ENCODE data around the gene MYO1D. TPM values are rescaled to one million over a fixed set of nuclear protein-coding genes. Genes with fewer than 3 reads are reported as not detected.
A peak's percentile ranks its signal among the peaks of the same experiment; 100 is the strongest.

MYO1D gene
- total RNA-seq, 1 experiment from 2014 or later: 35.7 TPM

DNA sequence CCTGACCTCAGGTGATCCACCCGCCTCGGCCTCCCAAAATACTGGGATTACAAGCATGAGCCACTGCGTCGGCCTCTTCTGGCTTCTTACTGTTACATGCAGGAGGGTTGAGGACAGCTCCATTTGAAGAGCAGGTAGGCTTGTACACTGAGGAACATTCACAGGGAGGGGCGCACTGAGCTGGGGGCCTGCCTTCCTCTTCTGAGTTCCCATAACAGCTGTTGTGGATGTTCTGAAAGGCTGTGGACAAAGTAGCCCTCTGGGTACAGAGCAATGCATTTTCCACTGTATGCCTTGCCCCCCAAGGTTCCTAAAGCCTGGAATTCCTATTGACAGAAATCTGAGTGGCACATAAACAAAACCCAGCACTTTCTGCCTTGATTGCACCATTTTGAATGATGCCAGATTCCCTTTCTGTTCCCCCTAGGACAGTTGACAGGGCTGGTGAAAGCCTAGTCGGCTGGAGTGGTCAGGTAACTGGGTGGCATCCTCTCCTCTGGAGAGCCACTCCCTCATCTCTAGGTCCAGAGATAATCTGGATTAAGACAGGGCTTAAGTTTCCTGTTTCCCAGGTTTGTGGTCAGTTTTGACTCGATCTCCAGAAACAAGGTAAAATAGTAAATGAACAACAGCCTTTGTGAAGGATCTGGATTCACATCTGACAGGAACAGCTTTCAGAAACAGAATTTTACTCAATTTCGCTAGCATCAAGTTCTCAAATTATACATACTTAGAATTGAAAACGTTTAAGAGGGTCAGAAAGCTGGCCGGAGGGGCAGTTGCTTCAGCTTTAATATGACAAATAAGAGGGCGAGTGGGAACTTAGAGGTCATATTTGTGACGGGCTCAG lies 391.4 kb downstream of the MYO1D start:
- peak overlapping the region in 1 of 2 experiments; percentile 45; a peak in 1 of 4 replicates for H3K4me3 ChIP-seq (replicated peaks in 1 of 2; ENCODE audit: low read depth in 1 of 2, low read length in 2 of 2)
- H2AFZ ChIP-seq (ENCODE audit: low read depth, low read length, poor library complexity, severe bottlenecking): no peak overlapping the region
- no peak for ATAC-seq
- no peaks in the 10 kb centered on the region for H3K9me3 ChIP-seq (ENCODE audit: control insufficient read depth in 1 of 2, insufficient read depth in 1 of 2, low read depth in 1 of 2, low read length in 2 of 2)
- ChIA-PET RAD21 (ENCODE audit: low non-redundant PET in 1 of 2, low total read pairs in 2 of 2, uncharacterized antibody in 2 of 2, unreplicated experiment in 2 of 2) (no interaction called here), POLR2A (no interaction called here), CTCF (interaction anchor here (0.7 to 1.9 kb wide), 3 partner anchors 12 to 47 kb away, joined by 3 to 8 read pairs (median 4); no protein-coding TSS in a partner anchor)
- H3K27me3 ChIP-seq (ENCODE audit: insufficient read depth, low read length): no peaks in the 10 kb centered on the region
- H3K4me1 ChIP-seq (ENCODE audit: control insufficient read depth in 1 of 2, insufficient read depth in 2 of 2, low read length in 2 of 2): peaks cover 6 to 18% of the 10 kb centered on the region in 2 experiments
- H3K4me2 ChIP-seq (ENCODE audit: low read length): peak overlapping the region; percentile 80
- peaks cover 18 to 22% of the 10 kb centered on the region in 2 experiments; a peak in 3 of 4 replicates for H3K36me3 ChIP-seq (ENCODE audit: control insufficient read depth in 1 of 2, insufficient read depth in 2 of 2, low read length in 2 of 2)
- no TSS peak for BruUV-seq (replicated peaks)
- H3K9ac ChIP-seq (ENCODE audit: low read length): peak overlapping the region; percentile 46
- no peaks in the 10 kb centered on the region for H3K9me2 ChIP-seq (ENCODE audit: insufficient read depth)
- no peaks in the 10 kb centered on the region for H4K20me1 ChIP-seq (ENCODE audit: insufficient read depth)
- no peaks in the 10 kb centered on the region for H3K79me2 ChIP-seq (ENCODE audit: insufficient read depth, low read length)
- H3K27ac ChIP-seq (ENCODE audit: low read depth, low read length): peak overlapping the region; percentile 87
- intact Hi-C loops (cut with micrococcal nuclease): no loop called here
- DNase-seq (ENCODE audit: low read depth, low spot score): no peak
- no peak for TF ChIP-seq YY1 (IDR thresholded peaks at IDR 0.05; ENCODE audit: extremely low read depth, insufficient replicate concordance, low read depth, low read length)
- no peak for TF ChIP-seq EZH2phosphoT487 (IDR thresholded peaks at IDR 0.05; ENCODE audit: borderline replicate concordance)
- TF ChIP-seq, protein P1, sequence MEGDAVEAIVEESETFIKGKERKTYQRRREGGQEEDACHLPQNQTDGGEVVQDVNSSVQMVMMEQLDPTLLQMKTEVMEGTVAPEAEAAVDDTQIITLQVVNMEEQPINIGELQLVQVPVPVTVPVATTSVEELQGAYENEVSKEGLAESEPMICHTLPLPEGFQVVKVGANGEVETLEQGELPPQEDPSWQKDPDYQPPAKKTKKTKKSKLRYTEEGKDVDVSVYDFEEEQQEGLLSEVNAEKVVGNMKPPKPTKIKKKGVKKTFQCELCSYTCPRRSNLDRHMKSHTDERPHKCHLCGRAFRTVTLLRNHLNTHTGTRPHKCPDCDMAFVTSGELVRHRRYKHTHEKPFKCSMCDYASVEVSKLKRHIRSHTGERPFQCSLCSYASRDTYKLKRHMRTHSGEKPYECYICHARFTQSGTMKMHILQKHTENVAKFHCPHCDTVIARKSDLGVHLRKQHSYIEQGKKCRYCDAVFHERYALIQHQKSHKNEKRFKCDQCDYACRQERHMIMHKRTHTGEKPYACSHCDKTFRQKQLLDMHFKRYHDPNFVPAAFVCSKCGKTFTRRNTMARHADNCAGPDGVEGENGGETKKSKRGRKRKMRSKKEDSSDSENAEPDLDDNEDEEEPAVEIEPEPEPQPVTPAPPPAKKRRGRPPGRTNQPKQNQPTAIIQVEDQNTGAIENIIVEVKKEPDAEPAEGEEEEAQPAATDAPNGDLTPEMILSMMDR (IDR thresholded peaks at IDR 0.05 in 2 of 3, conservative IDR thresholded peaks at IDR 0.05 in 1 of 3; ENCODE audit: borderline replicate concordance in 1 of 3, insufficient read depth in 1 of 3, low read depth in 2 of 3, low read length in 2 of 3): no peak
- TF ChIP-seq RAD21 (IDR thresholded peaks at IDR 0.05; ENCODE audit: low read depth): no peak
- TF ChIP-seq CBX3 (IDR thresholded peaks at IDR 0.05; ENCODE audit: low read depth): no peak
- TF ChIP-seq SRF (IDR thresholded peaks at IDR 0.05; ENCODE audit: low read depth): no peak
- TF ChIP-seq ZNF274 (IDR thresholded peaks at IDR 0.05; ENCODE audit: low read depth, low read length): no peak
- TF ChIP-seq CEBPB (IDR thresholded peaks at IDR 0.05; ENCODE audit: low read depth): no peak
- no peak for TF ChIP-seq JUND (IDR thresholded peaks at IDR 0.05)
- TF ChIP-seq TCF7L2 (IDR thresholded peaks at IDR 0.05; ENCODE audit: borderline replicate concordance, extremely low read depth, insufficient read depth, insufficient read length): no peak
- TF ChIP-seq, protein P2, sequence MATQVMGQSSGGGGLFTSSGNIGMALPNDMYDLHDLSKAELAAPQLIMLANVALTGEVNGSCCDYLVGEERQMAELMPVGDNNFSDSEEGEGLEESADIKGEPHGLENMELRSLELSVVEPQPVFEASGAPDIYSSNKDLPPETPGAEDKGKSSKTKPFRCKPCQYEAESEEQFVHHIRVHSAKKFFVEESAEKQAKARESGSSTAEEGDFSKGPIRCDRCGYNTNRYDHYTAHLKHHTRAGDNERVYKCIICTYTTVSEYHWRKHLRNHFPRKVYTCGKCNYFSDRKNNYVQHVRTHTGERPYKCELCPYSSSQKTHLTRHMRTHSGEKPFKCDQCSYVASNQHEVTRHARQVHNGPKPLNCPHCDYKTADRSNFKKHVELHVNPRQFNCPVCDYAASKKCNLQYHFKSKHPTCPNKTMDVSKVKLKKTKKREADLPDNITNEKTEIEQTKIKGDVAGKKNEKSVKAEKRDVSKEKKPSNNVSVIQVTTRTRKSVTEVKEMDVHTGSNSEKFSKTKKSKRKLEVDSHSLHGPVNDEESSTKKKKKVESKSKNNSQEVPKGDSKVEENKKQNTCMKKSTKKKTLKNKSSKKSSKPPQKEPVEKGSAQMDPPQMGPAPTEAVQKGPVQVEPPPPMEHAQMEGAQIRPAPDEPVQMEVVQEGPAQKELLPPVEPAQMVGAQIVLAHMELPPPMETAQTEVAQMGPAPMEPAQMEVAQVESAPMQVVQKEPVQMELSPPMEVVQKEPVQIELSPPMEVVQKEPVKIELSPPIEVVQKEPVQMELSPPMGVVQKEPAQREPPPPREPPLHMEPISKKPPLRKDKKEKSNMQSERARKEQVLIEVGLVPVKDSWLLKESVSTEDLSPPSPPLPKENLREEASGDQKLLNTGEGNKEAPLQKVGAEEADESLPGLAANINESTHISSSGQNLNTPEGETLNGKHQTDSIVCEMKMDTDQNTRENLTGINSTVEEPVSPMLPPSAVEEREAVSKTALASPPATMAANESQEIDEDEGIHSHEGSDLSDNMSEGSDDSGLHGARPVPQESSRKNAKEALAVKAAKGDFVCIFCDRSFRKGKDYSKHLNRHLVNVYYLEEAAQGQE (IDR thresholded peaks at IDR 0.05; ENCODE audit: low read depth): no peak
- no peak for TF ChIP-seq EGR1 (IDR thresholded peaks at IDR 0.05; ENCODE audit: low read depth)
- TF ChIP-seq, protein P3, sequence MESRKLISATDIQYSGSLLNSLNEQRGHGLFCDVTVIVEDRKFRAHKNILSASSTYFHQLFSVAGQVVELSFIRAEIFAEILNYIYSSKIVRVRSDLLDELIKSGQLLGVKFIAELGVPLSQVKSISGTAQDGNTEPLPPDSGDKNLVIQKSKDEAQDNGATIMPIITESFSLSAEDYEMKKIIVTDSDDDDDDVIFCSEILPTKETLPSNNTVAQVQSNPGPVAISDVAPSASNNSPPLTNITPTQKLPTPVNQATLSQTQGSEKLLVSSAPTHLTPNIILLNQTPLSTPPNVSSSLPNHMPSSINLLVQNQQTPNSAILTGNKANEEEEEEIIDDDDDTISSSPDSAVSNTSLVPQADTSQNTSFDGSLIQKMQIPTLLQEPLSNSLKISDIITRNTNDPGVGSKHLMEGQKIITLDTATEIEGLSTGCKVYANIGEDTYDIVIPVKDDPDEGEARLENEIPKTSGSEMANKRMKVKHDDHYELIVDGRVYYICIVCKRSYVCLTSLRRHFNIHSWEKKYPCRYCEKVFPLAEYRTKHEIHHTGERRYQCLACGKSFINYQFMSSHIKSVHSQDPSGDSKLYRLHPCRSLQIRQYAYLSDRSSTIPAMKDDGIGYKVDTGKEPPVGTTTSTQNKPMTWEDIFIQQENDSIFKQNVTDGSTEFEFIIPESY (IDR thresholded peaks at IDR 0.05; ENCODE audit: extremely low read depth, insufficient replicate concordance, low read length): no peak
- TF ChIP-seq ELF1 (IDR thresholded peaks at IDR 0.05; ENCODE audit: borderline replicate concordance, low read depth): no peak
- TF ChIP-seq SIN3A (IDR thresholded peaks at IDR 0.05; ENCODE audit: low read depth): no peak
- TF ChIP-seq SP1 (IDR thresholded peaks at IDR 0.05; ENCODE audit: low read depth): no peak

All from HCT116 (cell line).